Activated CD4-positive, CD25-positive, alpha-beta regulatory T cell treated with anti-CD3 and anti-CD28 coated beads, Interleukin-2, amount 50 U/mL, for 16 hours (primary cell): ENCODE measurements around the gene NRAS.

Experiments used
- DNase-seq: peaks from one replicate; pipeline ENCODE4 v3.0.0-alpha.2; 2020; ENCODE audit warnings: low read depth, low spot score

The NRAS gene

GRCh38 chr1:114728553-114728952 is 12.0 kb upstream of the NRAS start:
- no peak for DNase-seq

- DNase-seq = no peak
Measured at GRCh38 chr1:114725230-114725629, 8.7 kb upstream of the NRAS start.

- no peak for DNase-seq
Measured at GRCh38 chr1:114723915-114724314, 7.3 kb upstream of the NRAS start.

- no peak for DNase-seq
Measured at GRCh38 chr1:114723457-114723856, 6.9 kb upstream of the NRAS start.

GRCh38 chr1:114720492-114720891 is 3.9 kb upstream of the NRAS start:
- DNase-seq = no peak

- no peak for DNase-seq
Measured at GRCh38 chr1:114719424-114719787, 2.8 kb upstream of the NRAS start.

GRCh38 chr1:114718661-114719423 is 2.3 kb upstream of the NRAS start:
- no peak for DNase-seq

- DNase-seq = no peak
Measured at GRCh38 chr1:114715952-114716303, 643 bp downstream of the NRAS start.

- no peak for DNase-seq
Measured at GRCh38 chr1:114712977-114713376, 3.6 kb downstream of the NRAS start.

- DNase-seq = no peak
Measured at GRCh38 chr1:114710360-114710759, 6.2 kb downstream of the NRAS start.

GRCh38 chr1:114707604-114708003 is 9.0 kb downstream of the NRAS start:
- DNase-seq = no peak

GRCh38 chr1:114703242-114703641 is 13.3 kb downstream of the NRAS start:
- DNase-seq = no peak

- no peak for DNase-seq
Measured at GRCh38 chr1:114702737-114703136, 13.8 kb downstream of the NRAS start.

- DNase-seq = no peak
Measured at GRCh38 chr1:114701931-114702330, 14.6 kb downstream of the NRAS start.

GRCh38 chr1:114700036-114700600 is 16.5 kb downstream of the NRAS start:
- DNase-seq = no peak

- no peak for DNase-seq
Measured at GRCh38 chr1:114696810-114697209, 19.8 kb downstream of the NRAS start.

GRCh38 chr1:114695430-114696058 is 21.0 kb downstream of the NRAS start, which contains the start of gene AMPD1:
Gene AMPD1, minus strand, starts transcription at chr1:114695546. Its CDS starts 75 bp downstream, at chr1:114695471.
- DNase-seq = no peak

- DNase-seq = no peak
Measured at GRCh38 chr1:114694540-114695310, 21.8 kb downstream of the NRAS start.

GRCh38 chr1:114692947-114693346 is 23.6 kb downstream of the NRAS start:
- no peak for DNase-seq

- no peak for DNase-seq
Measured at GRCh38 chr1:114691061-114691460, 25.5 kb downstream of the NRAS start.

- no peak for DNase-seq
Measured at GRCh38 chr1:114690148-114690547, 26.4 kb downstream of the NRAS start.

GRCh38 chr1:114688526-114688925 is 28.0 kb downstream of the NRAS start:
- DNase-seq = no peak
